Measurements from ENCODE around the gene C11orf52.

GRCh38 chr11:111918390-111919256 is at the start of gene C11orf52:
- TF ChIP-seq, protein P1, sequence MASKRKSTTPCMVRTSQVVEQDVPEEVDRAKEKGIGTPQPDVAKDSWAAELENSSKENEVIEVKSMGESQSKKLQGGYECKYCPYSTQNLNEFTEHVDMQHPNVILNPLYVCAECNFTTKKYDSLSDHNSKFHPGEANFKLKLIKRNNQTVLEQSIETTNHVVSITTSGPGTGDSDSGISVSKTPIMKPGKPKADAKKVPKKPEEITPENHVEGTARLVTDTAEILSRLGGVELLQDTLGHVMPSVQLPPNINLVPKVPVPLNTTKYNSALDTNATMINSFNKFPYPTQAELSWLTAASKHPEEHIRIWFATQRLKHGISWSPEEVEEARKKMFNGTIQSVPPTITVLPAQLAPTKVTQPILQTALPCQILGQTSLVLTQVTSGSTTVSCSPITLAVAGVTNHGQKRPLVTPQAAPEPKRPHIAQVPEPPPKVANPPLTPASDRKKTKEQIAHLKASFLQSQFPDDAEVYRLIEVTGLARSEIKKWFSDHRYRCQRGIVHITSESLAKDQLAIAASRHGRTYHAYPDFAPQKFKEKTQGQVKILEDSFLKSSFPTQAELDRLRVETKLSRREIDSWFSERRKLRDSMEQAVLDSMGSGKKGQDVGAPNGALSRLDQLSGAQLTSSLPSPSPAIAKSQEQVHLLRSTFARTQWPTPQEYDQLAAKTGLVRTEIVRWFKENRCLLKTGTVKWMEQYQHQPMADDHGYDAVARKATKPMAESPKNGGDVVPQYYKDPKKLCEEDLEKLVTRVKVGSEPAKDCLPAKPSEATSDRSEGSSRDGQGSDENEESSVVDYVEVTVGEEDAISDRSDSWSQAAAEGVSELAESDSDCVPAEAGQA (IDR thresholded peaks at IDR 0.05; ENCODE audit: low read depth), result no peak
- TF ChIP-seq, protein P1 (CRISPR knock-in tag; IDR thresholded peaks at IDR 0.05; ENCODE audit: borderline replicate concordance), result no peak
- 0 out of 2 replicates have a peak, but pooled peaks have one; percentile 38 for TF ChIP-seq NCOA1 (CRISPR knock-in tag; IDR thresholded peaks at IDR 0.05)
- TF ChIP-seq, protein P2, sequence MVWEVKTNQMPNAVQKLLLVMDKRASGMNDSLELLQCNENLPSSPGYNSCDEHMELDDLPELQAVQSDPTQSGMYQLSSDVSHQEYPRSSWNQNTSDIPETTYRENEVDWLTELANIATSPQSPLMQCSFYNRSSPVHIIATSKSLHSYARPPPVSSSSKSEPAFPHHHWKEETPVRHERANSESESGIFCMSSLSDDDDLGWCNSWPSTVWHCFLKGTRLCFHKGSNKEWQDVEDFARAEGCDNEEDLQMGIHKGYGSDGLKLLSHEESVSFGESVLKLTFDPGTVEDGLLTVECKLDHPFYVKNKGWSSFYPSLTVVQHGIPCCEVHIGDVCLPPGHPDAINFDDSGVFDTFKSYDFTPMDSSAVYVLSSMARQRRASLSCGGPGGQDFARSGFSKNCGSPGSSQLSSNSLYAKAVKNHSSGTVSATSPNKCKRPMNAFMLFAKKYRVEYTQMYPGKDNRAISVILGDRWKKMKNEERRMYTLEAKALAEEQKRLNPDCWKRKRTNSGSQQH (CRISPR knock-in tag; IDR thresholded peaks at IDR 0.05; ENCODE audit: low read depth), result no peak
- peak; percentile 46 to 54; a peak in 2 of 4 replicates for TF ChIP-seq POLR2A (IDR thresholded peaks at IDR 0.05; ENCODE audit: insufficient read depth in 1 of 2, low read depth in 2 of 2, low read length in 2 of 2)
- no peak for TF ChIP-seq ZNF432 (CRISPR knock-in tag; IDR thresholded peaks at IDR 0.05; ENCODE audit: borderline replicate concordance)
- no peak for TF ChIP-seq ZNF773 (CRISPR knock-in tag; IDR thresholded peaks at IDR 0.05; ENCODE audit: borderline replicate concordance)
- peak; percentile 28; the same call in 1 of the 2 replicates for TF ChIP-seq SMC3 (IDR thresholded peaks at IDR 0.05; ENCODE audit: low read length)
- TF ChIP-seq KLF6 (CRISPR knock-in tag; IDR thresholded peaks at IDR 0.05), result no peak
